PC-9 (cell line): Measurements from ENCODE around the gene PTPRG. TPM values are rescaled to one million over a fixed set of nuclear protein-coding genes. Genes with fewer than 3 reads are reported as not detected.

Source experiments
- Bru-seq: library from RNA; stranded (reverse); fragments of 400-500 nt; gene quantifications from one replicate; lab custom pipeline; 2021; lab: Mats Ljungman, UMichigan
- BruChase-seq, 2 experiments: library from RNA; stranded (reverse); fragments of 400-500 nt; gene quantifications; one replicate each; lab custom pipeline; 2021; lab: Mats Ljungman, UMichigan
- BruUV-seq: library from RNA; stranded (reverse); fragments of 400-500 nt; replicated peaks from 2 replicates; lab custom pipeline; 2021; lab: Mats Ljungman, UMichigan
- CTCF ChIA-PET: fragments of 300-600 bp; sonication (Branson Sonifier 250); formaldehyde crosslinking; loops from one replicate; lab custom pipeline; 2022; ENCODE audit warnings: antibody characterized with exemption; lab: Charles Lee
- POLR2A ChIA-PET: fragments of 300-600 bp; sonication (Branson Sonifier 250); formaldehyde crosslinking; loops from one replicate; lab custom pipeline; 2022; ENCODE audit warnings: antibody characterized with exemption; ENCODE audit not compliant: unreplicated experiment; lab: Charles Lee
- DNase-seq, 2 experiments: peaks; one replicate each; pipeline versions ENCODE4 v3.0.0 to v3.0.0-alpha.2; 2015 to 2022; ENCODE audit warnings: mixed read lengths in 1 of 2
- H2AFZ ChIP-seq: fragments of 200-600 bp; sonication (generic); 2 replicates; pipeline ENCODE4 v1.8.1; 2017; ENCODE audit warnings: antibody characterized with exemption
- H3F3A ChIP-seq: fragments of 200-600 bp; sonication (generic); 2 replicates; pipeline ENCODE4 v1.8.1; 2017; ENCODE audit warnings: antibody characterized with exemption, mild to moderate bottlenecking, low read depth; ENCODE audit not compliant: insufficient read depth
- H3K27ac ChIP-seq: fragments of 200-600 bp; sonication (generic); 2 replicates; pipeline ENCODE4 v1.6.1; 2016; ENCODE audit warnings: mixed run types
- H3K27me3 ChIP-seq: fragments of 200-600 bp; sonication (generic); 2 replicates; pipeline ENCODE4 v1.6.1; 2016; ENCODE audit warnings: low read depth, mixed run types; ENCODE audit not compliant: insufficient read depth
- H3K36me3 ChIP-seq: fragments of 200-600 bp; sonication (generic); 2 replicates; pipeline ENCODE4 v1.6.1; 2016; ENCODE audit warnings: low read depth, mixed run types
- H3K4me1 ChIP-seq: fragments of 200-600 bp; sonication (generic); replicated peaks from 2 replicates; pipeline ENCODE4 v1.6.1; 2016; ENCODE audit warnings: mixed run types; ENCODE audit not compliant: insufficient read depth
- H3K4me2 ChIP-seq: fragments of 200-600 bp; sonication (generic); 2 replicates; pipeline ENCODE4 v1.6.1; 2017; ENCODE audit warnings: mixed run types
- H3K4me3 ChIP-seq: fragments of 200-600 bp; sonication (generic); 2 replicates; pipeline ENCODE4 v1.6.1; 2016; ENCODE audit warnings: mixed run types
- H3K79me2 ChIP-seq: fragments of 200-600 bp; sonication (generic); 2 replicates; pipeline ENCODE4 v1.6.1; 2017; ENCODE audit warnings: low read depth, mixed run types
- H3K9me2 ChIP-seq: fragments of 200-600 bp; sonication (generic); 2 replicates; pipeline ENCODE4 v1.8.1; 2017; ENCODE audit warnings: mild to moderate bottlenecking; ENCODE audit not compliant: insufficient read depth
- H3K9me3 ChIP-seq: fragments of 200-600 bp; sonication (generic); 2 replicates; pipeline ENCODE4 v1.8.1; 2016; ENCODE audit warnings: low read depth; ENCODE audit not compliant: insufficient read depth
- H4K20me1 ChIP-seq: fragments of 200-600 bp; sonication (generic); 2 replicates; pipeline ENCODE4 v1.8.1; 2017; ENCODE audit not compliant: insufficient read depth
- CTCF ChIP-seq: fragments of 200-600 bp; sonication (generic); conservative IDR thresholded peaks from 2 replicates; pipeline ENCODE4 v1.6.1; 2017; ENCODE audit warnings: mixed run types, antibody characterized with exemption, mild to moderate bottlenecking, moderate library complexity
- EZH2 ChIP-seq: fragments of 200-600 bp; sonication (generic); IDR thresholded peaks from 2 replicates; pipeline ENCODE4 v1.8.0; 2017; ENCODE audit warnings: antibody characterized with exemption, low read depth
- intact Hi-C: fragments of 100-400 bp; cut with micrococcal nuclease; formaldehyde crosslinking; loops from one replicate; pipeline ENCODE4 v1.10.0; 2022; ENCODE audit not compliant: unreplicated experiment
- long read RNA-seq: library from polyadenylated mRNA; stranded (forward); transcript quantifications from one replicate; pipeline ENCODE4 v2.0.0, GENCODE V29; 2022
- total RNA-seq: library from RNA; stranded (reverse); gene quantifications from 2 replicates; pipeline ENCODE4 v1.2.3, GENCODE V29; 2021

Gene PTPRG
- total RNA-seq (22.0 and 32.9 TPM in 2 replicates), Bru-seq, nascent RNA (percentile 73 among the genes with signal in this experiment), BruChase-seq, experiment 1, labeled RNA remaining after a 2-hour chase (percentile 75 among the genes with signal in this experiment), BruChase-seq, experiment 2, labeled RNA remaining after a 6-hour chase (percentile 72 among the genes with signal in this experiment)
- long read RNA-seq, partial matches to known transcripts: 2 of 12 reads
- long read RNA-seq, other reads (novel, unspliced or antisense): 9 of 12 reads

GRCh38 chr3:61561374-61562041 lies at the start of gene PTPRG:
PTPRG (plus strand) TSS chr3:61561571; CDS start chr3:61562288, 717 bp downstream.
- ChIA-PET POLR2A (interaction anchor here (0.6 to 0.7 kb wide), 6 partner anchors 165 to 1842 kb away, joined by 3 to 19 read pairs (median 14); no protein-coding TSS in a partner anchor), CTCF (no interaction called here)
- Histone ChIP-seq H3K4me3 (peak within 1 kb of the TSS; percentile 74), H4K20me1 (no peaks in the 10 kb centered on the region), H3F3A (no peaks in the 10 kb centered on the region), H3K9me3 (no peaks in the 10 kb centered on the region), H3K36me3 (no peaks in the 10 kb centered on the region), H3K79me2 (0 out of 2 replicates have a peak, but pooled peaks cover 5% of the 10 kb centered on the region), H3K4me2 (peak within 1 kb of the TSS; percentile 84), H3K27ac (0 out of 2 replicates have a peak within 1 kb of the TSS, but pooled peaks have one; percentile 1), H3K27me3 (no peaks in the 10 kb centered on the region), H3K4me1 (no peaks in the 10 kb centered on the region), H2AFZ (peak within 1 kb of the TSS; percentile 85), H3K9me2 (no peaks in the 10 kb centered on the region)
- TSS peak; percentile 75 for BruUV-seq
- no peak for TF ChIP-seq EZH2
- TF ChIP-seq CTCF: no peak
- peak; percentile 64 to 83 for DNase-seq
- intact Hi-C loops: loop anchor here (1.0 to 5.0 kb wide), 3 partner anchors 67 to 571 kb away; no protein-coding TSS in a partner anchor

GRCh38 chr3:61518590-61518989 lies 42.8 kb upstream of the PTPRG start:
- no peak overlapping the region for H3K4me2 ChIP-seq
- no peaks in the 10 kb centered on the region for H3K27me3 ChIP-seq
- H3F3A ChIP-seq: no peaks in the 10 kb centered on the region
- no peak for TF ChIP-seq EZH2
- no peak for TF ChIP-seq CTCF
- H3K4me3 ChIP-seq: no peak overlapping the region
- no peak overlapping the region for H2AFZ ChIP-seq
- H3K9me3 ChIP-seq: no peaks in the 10 kb centered on the region
- no peaks in the 10 kb centered on the region for H3K36me3 ChIP-seq
- BruUV-seq: no TSS peak
- H3K79me2 ChIP-seq: no peaks in the 10 kb centered on the region
- intact Hi-C loops: no loop called here
- H4K20me1 ChIP-seq: no peaks in the 10 kb centered on the region
- no peaks in the 10 kb centered on the region for H3K4me1 ChIP-seq
- no peak for DNase-seq
- H3K9me2 ChIP-seq: no peaks in the 10 kb centered on the region
- POLR2A ChIA-PET: no interaction called here
- CTCF ChIA-PET: no interaction called here
- no peak overlapping the region for H3K27ac ChIP-seq

- no TSS peak for BruUV-seq
- H3K9me3 ChIP-seq: no peaks in the 10 kb centered on the region
- no peaks in the 10 kb centered on the region for H3K79me2 ChIP-seq
- no peaks in the 10 kb centered on the region for H4K20me1 ChIP-seq
- no peaks in the 10 kb centered on the region for H3K27me3 ChIP-seq
- no peaks in the 10 kb centered on the region for H3K36me3 ChIP-seq
- H3K4me2 ChIP-seq: no peak overlapping the region
- ChIA-PET POLR2A (no interaction called here), CTCF (no interaction called here)
- TF ChIP-seq EZH2 (no peak), CTCF (no peak)
- no peak overlapping the region for H3K4me3 ChIP-seq
- H2AFZ ChIP-seq: no peak overlapping the region
- DNase-seq: no peak
- H3F3A ChIP-seq: no peaks in the 10 kb centered on the region
- H3K4me1 ChIP-seq: no peaks in the 10 kb centered on the region
- no peaks in the 10 kb centered on the region for H3K9me2 ChIP-seq
- intact Hi-C loops: no loop called here
- H3K27ac ChIP-seq: no peak overlapping the region
These were observed 40.3 kb upstream of the PTPRG start for GRCh38 chr3:61520966-61521628.
